Lung microvascular endothelial cell (primary cell): Measurements from ENCODE around the gene ATP1B3. TPM values are rescaled to one million over a fixed set of nuclear protein-coding genes. Genes with fewer than 3 reads are reported as not detected.
A peak's percentile ranks its signal among the peaks of the same experiment; 100 is the strongest.
"Not testable (repeated sequence)": the region's sequence is repeated elsewhere in the genome, so short reads cannot be mapped to it uniquely, and the experiment has no call there.

Experiments used
- DNase-seq, 2 donors: peaks; one replicate each; pipeline versions ENCODE4 v3.0.0 to v3.0.0-alpha.2; 2010; ENCODE audit warnings: low read depth in 2 of 2
- total RNA-seq: library from RNA; depleted of rRNA; stranded (reverse); fragments of >200 nt; gene quantifications from 2 replicates; pipeline ENCODE4 v1.2.1, GENCODE V29; 2014

Gene ATP1B3
- total RNA-seq, 1 donor from 2014 or later: 74.8 TPM

DNA sequence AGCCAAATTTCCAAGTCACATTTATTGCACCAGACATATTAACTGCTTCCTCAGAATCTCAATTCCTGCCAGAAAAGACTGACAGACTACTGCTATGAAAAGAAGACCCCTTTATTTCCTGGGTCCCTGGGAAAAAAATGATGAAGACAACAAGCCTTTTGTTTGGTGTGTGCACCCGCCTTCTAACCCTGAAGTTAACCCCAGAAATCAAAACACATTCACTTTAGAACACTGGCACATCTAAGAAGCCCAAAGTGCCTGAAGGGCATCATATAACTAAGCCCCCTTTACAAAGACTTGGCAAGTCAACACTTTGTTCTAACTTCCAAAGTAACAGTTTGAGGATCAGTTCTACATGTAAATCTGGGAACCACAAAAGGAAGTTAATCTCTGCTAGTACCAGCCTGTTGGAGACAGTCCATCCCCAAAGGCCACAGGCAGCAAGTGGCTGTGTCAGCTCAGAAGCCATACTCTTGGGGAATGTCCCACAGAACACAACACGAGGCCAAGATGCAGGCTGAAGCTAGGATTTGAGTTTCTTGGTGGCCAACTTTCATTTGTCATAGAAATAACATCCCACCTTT, 16.3 kb upstream of the ATP1B3 start:
- DNase-seq: peak in 1 of 2 donors; percentile 4

GRCh38 chr3:141860766-141861513, 15.5 kb upstream of the ATP1B3 start:
- peak; percentile 40 to 49 for DNase-seq

- no peak for DNase-seq
Measured at GRCh38 chr3:141862279-141862816, 14.1 kb upstream of the ATP1B3 start.

GRCh38 chr3:141863491-141863890, 13.0 kb upstream of the ATP1B3 start:
- DNase-seq: peak in 1 of 2 donors; percentile 60

GRCh38 chr3:141864281-141864970, 12.0 kb upstream of the ATP1B3 start:
- no peak for DNase-seq

- DNase-seq: no peak
Measured at GRCh38 chr3:141865101-141865500, 11.3 kb upstream of the ATP1B3 start.

GRCh38 chr3:141870091-141870687, 6.3 kb upstream of the ATP1B3 start:
- peak in 1 of 2 donors; percentile 51 for DNase-seq

DNA sequence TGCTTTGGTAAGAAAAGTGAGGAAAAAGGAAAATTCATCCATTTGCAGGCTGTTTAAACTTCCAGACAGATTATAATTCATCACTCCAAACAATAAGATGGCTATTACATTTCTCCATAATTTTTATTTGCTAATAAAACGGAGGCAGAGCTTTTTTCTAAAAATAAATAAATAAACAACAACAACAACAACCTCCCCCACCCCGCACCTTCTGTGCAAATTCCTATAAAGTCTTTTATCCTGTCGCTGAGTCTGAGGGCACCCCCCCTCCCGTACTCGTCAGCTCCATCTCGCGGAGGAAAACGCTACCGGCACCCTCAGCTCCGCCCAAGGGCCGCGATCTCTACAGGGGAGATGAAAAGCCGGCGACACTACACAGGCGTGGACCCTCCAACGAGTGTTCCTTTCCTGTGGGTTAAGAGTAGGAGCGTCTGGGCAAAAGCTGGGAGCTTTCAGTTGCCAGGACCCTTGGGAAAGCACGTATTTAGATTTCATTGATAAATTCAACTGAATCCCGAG, 1.0 kb upstream of the ATP1B3 start:
- DNase-seq: peak; percentile 86 to 90

- DNase-seq: peak; percentile 57 to 64
Measured at GRCh38 chr3:141875893-141876380, 506 bp upstream of the ATP1B3 start.

DNA sequence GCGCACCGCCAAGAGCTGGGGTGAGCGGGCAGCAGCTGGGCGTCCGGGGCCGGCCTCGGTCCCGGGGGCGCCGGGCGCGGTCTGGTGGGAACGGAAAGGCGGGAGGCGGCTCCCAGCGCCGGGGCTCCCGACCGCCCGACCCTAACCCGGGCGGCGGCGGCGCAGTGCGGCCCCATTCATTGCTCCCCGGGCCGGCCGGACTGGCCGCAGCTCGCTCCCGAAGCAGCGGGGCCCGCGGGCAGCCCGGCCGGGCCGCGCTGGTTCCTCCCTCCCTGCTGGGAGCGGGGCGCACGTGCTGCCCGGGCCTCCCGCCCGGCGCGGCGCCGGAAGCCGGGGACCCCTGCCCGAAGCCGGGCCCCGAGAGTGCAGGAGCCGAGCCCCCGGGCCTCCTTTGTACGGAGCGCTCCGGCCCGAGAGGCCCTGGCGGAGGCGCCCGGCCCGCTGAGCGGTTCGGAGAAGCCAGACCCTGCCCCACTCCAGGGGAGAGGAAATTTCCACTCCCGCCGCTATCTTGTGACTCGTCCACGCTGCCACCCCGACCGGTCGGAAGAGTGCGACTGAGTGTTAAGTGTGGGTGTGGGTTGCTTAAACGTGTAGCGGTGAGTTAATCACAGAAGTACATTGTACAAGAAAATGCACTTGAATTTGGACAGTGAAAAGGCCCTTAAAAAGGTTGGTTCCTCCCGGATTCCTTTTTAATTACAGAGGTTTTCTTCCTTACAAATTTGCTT, 613 bp downstream of the ATP1B3 start:
- peak; percentile 59 to 71 for DNase-seq

DNA sequence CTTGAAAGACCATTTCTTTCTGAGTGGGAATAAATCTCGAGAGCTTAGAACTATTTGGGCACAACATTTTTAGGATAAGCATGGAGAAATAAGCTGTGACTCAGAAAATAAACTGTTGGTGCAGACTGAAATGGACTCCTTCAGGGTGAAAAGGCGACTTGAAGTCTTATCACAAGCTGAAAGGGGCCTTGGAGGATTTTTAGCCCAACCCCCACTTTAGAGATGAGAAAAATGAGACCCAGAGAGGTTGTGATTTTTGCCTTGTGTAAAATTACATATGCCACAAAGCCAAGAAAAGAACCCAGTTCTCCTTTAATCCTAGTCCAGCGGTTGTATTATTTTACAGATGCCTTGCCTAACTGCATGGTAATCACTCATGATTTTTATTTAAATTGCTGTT, 1.5 kb downstream of the ATP1B3 start:
- peak in 1 of 2 donors; percentile 26 for DNase-seq

GRCh38 chr3:141878326-141878725, 1.9 kb downstream of the ATP1B3 start:
- no peak for DNase-seq

DNA sequence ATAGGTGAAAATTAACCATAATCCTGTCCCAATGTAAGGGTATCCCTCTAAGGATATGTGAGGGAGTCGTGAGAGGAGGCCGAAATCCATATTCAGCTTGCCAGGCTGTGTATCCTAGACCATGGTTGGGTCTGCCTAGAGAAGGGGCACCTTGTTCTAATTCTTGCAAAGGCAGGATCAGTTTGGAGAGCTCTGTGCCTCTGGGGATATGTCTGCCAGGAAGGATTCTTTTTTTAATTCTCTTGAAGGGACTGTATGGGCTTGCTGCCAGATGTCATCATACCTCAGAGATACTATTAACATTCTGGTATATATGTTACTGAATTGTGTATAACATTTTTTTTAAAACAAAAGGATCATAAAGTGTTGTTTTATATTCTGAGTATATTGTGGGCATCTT, 2.4 kb downstream of the ATP1B3 start:
- peak in 1 of 2 donors; percentile 20 for DNase-seq

- DNase-seq: no peak
Measured at GRCh38 chr3:141881702-141882101, 5.3 kb downstream of the ATP1B3 start.

- DNase-seq: no peak
Measured at GRCh38 chr3:141887051-141887450, 10.6 kb downstream of the ATP1B3 start.

DNA sequence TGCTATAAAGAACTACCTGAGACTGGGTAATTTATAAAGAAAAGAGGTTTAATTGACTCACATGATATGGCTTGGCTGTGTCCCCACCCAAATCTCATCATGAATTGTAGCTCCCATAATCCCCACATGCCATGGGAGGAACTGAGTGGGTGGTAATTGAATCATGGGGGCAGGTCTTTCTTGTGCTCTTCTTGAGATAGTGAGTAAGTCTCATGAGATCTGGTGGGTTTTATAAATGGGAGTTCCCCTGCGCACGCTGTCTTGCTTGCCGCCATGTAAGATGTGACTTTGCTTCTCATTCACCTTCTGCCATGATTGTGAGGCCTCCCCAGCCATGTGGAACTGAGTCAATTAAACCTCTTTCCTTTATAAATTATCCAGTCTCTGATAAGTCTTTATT, 12.1 kb downstream of the ATP1B3 start:
- DNase-seq: not testable (repeated sequence)

DNA sequence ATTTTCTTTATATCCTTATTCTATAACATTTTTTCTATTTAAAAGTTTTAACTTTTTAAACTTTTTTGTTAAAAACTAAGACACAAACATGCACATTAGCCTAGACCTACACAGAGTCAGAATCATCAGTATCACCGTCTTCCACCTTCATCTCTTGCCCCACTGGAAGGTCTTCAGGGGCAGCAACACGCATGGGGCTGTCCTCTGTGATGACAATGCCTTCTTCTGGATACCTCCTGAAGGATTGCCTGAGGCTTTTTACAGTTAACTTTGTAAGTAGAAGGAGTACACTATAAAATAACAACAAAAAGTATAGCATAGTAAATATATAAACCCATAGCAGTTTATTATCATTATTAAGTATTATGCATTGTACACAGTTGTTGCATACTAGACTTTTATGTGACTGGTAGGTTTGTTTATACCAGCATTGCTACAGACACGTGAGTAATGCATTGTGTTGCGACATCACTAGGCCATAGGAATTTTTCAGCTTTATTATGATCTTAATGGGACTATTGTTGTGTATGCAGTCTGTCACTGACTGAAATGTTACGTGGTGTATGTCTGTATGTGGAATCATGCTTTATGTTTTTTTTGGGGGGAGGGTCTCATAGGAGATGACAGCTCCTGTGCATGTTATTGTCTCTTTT, 18.2 kb downstream of the ATP1B3 start:
- DNase-seq: peak; percentile 68 to 78

- no peak for DNase-seq
Measured at GRCh38 chr3:141895731-141896130, 19.3 kb downstream of the ATP1B3 start.

DNA sequence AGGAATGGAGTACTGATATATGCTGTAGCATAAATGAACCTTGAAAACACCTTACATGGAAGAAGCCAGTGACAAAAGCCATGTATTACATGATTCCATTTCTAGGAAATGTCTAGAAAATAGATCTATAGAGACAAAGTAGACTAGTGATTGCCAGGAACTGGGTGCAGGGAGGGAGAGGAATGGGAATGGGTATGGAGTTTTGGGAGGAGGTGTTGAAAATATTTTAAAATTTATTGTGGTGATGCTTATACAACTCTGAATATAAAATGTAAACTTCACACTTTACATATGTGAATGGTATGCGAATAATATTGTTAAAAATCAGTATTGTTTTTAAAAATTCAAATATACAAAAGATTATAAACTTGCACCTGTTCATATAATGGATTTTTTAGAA, 22.5 kb downstream of the ATP1B3 start:
- no peak for DNase-seq

DNA sequence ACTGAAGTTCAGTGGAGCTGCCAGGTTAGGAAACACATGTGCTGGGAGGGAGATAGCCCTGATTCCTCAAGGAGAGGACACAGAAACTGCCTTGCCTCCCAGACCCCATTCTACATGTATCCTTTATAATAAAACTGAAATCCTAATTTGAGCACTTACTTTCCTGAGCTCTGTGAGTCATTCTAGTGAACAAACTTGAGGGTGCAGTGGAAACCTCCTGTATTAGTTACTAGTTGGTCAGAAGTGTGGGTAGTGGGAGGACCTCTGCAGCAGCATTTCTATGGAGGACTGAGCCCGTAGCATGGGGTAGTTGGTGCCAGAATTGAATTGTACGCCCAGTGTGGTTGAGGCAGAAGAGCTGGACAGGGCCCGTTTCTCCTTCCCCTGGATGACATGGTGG, 23.9 kb downstream of the ATP1B3 start:
- no peak for DNase-seq
